Adrenal gland (tissue), 5 donors: Measurements from ENCODE around the gene GRHL3.

Experiments
- POLR2A ChIP-seq, 2 donors: fragments of 450-650 bp; IDR thresholded peaks; one replicate each; pipeline ENCODE4 v1.6.1; 2017; ENCODE audit warnings: antibody characterized with exemption in 2 of 2, mild to moderate bottlenecking in 2 of 2, moderate library complexity in 1 of 2
- TF ChIP-seq, protein P1 (sequence below), 6 experiments: fragments of 450-650 bp in 4 of 6; fragments of 200-600 bp in 2 of 6; sonication (generic) in 1 of 6; IDR thresholded peaks; 1 replicate in 5 of 6; 2 replicates in 1 of 6; pipeline versions ENCODE4 v1.5.1 to v1.8.0; 2016 to 2021; ENCODE audit warnings: antibody characterized with exemption in 6 of 6, mild to moderate bottlenecking in 2 of 6, moderate library complexity in 1 of 6
- donor health status: DM: no; HTN: no; CAD: no.

DNA sequence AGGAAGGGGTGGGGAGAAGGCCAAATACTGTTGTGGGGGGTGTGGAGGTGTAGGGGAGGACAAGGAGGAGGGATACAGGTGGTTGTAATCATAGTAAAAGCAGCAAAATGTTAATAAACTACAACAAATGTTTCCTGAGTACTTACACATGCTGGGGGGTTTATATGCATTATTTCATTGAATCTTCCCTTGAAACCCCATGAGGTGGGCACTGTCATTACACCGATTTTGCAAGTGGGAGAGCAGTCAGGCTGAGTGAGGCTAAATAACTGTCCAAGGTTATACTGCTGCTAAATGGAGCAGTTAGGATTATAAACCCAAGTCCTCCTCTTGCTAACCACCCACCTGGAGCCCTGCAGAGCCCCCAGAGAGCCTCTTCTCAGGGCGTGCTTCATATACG lies 14.4 kb upstream of the GRHL3 start:
- no peak for TF ChIP-seq POLR2A (IDR thresholded peaks at IDR 0.05)
- TF ChIP-seq, protein P1, sequence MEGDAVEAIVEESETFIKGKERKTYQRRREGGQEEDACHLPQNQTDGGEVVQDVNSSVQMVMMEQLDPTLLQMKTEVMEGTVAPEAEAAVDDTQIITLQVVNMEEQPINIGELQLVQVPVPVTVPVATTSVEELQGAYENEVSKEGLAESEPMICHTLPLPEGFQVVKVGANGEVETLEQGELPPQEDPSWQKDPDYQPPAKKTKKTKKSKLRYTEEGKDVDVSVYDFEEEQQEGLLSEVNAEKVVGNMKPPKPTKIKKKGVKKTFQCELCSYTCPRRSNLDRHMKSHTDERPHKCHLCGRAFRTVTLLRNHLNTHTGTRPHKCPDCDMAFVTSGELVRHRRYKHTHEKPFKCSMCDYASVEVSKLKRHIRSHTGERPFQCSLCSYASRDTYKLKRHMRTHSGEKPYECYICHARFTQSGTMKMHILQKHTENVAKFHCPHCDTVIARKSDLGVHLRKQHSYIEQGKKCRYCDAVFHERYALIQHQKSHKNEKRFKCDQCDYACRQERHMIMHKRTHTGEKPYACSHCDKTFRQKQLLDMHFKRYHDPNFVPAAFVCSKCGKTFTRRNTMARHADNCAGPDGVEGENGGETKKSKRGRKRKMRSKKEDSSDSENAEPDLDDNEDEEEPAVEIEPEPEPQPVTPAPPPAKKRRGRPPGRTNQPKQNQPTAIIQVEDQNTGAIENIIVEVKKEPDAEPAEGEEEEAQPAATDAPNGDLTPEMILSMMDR (IDR thresholded peaks at IDR 0.05), result no peak
